ENCODE results near the gene SEMA4F. TPM values are rescaled to one million over a fixed set of nuclear protein-coding genes. Genes with fewer than 3 reads are reported as not detected.

SEMA4F gene
- total RNA-seq, 4 donors from 2014 or later: 6.7 to 22.3 (median 11.2) TPM

GRCh38 chr2:74676331-74676730, 22.3 kb downstream of the SEMA4F start:
- Histone ChIP-seq H3K4me1 (no peaks in the 10 kb centered on the region), H3K4me3 (no peak overlapping the region), H3K36me3 (peaks cover 2 to 88% (median 14%) of the 10 kb centered on the region in 3 donors), H3K9me3 (no peaks in the 10 kb centered on the region), H3K27ac (no peak overlapping the region), H3K27me3 (no peaks in the 10 kb centered on the region)
- 89 to 93% methylated on average over 4 of the region's 4 CpGs for WGBS, 2 donors
- no peak for DNase-seq (ENCODE audit: low spot score in 2 of 2)
- TF ChIP-seq, protein P1, sequence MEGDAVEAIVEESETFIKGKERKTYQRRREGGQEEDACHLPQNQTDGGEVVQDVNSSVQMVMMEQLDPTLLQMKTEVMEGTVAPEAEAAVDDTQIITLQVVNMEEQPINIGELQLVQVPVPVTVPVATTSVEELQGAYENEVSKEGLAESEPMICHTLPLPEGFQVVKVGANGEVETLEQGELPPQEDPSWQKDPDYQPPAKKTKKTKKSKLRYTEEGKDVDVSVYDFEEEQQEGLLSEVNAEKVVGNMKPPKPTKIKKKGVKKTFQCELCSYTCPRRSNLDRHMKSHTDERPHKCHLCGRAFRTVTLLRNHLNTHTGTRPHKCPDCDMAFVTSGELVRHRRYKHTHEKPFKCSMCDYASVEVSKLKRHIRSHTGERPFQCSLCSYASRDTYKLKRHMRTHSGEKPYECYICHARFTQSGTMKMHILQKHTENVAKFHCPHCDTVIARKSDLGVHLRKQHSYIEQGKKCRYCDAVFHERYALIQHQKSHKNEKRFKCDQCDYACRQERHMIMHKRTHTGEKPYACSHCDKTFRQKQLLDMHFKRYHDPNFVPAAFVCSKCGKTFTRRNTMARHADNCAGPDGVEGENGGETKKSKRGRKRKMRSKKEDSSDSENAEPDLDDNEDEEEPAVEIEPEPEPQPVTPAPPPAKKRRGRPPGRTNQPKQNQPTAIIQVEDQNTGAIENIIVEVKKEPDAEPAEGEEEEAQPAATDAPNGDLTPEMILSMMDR (IDR thresholded peaks at IDR 0.05): no peak
- no peak for TF ChIP-seq EP300 (IDR thresholded peaks at IDR 0.05)
- no peak for TF ChIP-seq POLR2A (IDR thresholded peaks at IDR 0.05)

- Histone ChIP-seq H3K4me3 (no peak overlapping the region), H3K36me3 (peaks cover 2 to 77% (median 14%) of the 10 kb centered on the region in 3 donors), H3K27me3 (no peaks in the 10 kb centered on the region), H3K9me3 (no peaks in the 10 kb centered on the region), H3K4me1 (no peaks in the 10 kb centered on the region), H3K27ac (no peak overlapping the region)
- TF ChIP-seq, protein P1 (IDR thresholded peaks at IDR 0.05): no peak
- no peak for TF ChIP-seq POLR2A (IDR thresholded peaks at IDR 0.05)
- TF ChIP-seq EP300 (IDR thresholded peaks at IDR 0.05): no peak
- no peak for DNase-seq (ENCODE audit: low spot score in 2 of 2)
- WGBS, 2 donors: 94 to 99% methylated on average over 8 to 15 of the region's 15 CpGs
Measured at GRCh38 chr2:74679615-74680014, 25.6 kb downstream of the SEMA4F start.

- H3K27me3 ChIP-seq: no peaks in the 10 kb centered on the region
- no peaks in the 10 kb centered on the region for H3K9me3 ChIP-seq
- peaks cover 0 to 63% (median 0%) of the 10 kb centered on the region in 3 donors for H3K36me3 ChIP-seq
- TF ChIP-seq EP300 (IDR thresholded peaks at IDR 0.05) (no peak), POLR2A (IDR thresholded peaks at IDR 0.05) (no peak)
- TF ChIP-seq, protein P1 (IDR thresholded peaks at IDR 0.05): no peak
- no peak for DNase-seq (ENCODE audit: low spot score in 2 of 2)
- H3K27ac ChIP-seq: no peak overlapping the region
- no peak overlapping the region for H3K4me3 ChIP-seq
- H3K4me1 ChIP-seq: no peaks in the 10 kb centered on the region
Measured at GRCh38 chr2:74682501-74682900, 28.5 kb downstream of the SEMA4F start.

GRCh38 chr2:74685408-74685807, 31.4 kb downstream of the SEMA4F start:
- Histone ChIP-seq H3K27me3 (no peaks in the 10 kb centered on the region), H3K4me1 (no peaks in the 10 kb centered on the region), H3K4me3 (no peak overlapping the region), H3K9me3 (no peaks in the 10 kb centered on the region), H3K27ac (no peak overlapping the region), H3K36me3 (peaks cover 0 to 37% (median 0%) of the 10 kb centered on the region in 3 donors)
- TF ChIP-seq, protein P1 (IDR thresholded peaks at IDR 0.05): no peak
- no peak for TF ChIP-seq POLR2A (IDR thresholded peaks at IDR 0.05)
- no peak for TF ChIP-seq EP300 (IDR thresholded peaks at IDR 0.05)
- DNase-seq (ENCODE audit: low spot score in 2 of 2): no peak
- WGBS, 2 donors: 86 to 88% methylated on average over 3 of the region's 3 CpGs

DNA sequence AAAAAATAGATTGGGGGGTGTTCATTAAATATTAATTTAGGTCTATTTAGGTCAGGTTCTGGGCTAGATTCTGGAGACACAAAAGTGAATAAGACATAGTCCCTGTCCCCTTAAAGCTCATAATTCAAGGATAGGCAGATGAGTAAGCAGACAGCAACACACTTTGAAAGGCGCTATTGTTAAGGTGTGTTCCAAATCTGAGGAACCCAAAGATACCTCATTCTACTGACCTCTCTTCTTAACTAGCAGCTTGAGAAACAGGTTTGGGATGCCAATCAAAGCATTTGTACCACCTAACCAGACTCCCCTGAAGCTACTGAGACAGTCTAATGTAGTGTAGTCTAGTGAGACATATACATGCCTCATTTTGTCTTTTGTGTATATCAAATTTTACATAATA, 34.8 kb downstream of the SEMA4F start:
- H3K4me1 ChIP-seq: no peaks in the 10 kb centered on the region
- TF ChIP-seq POLR2A (IDR thresholded peaks at IDR 0.05): no peak
- TF ChIP-seq, protein P1 (IDR thresholded peaks at IDR 0.05): no peak
- TF ChIP-seq EP300 (IDR thresholded peaks at IDR 0.05): no peak

More for the DNA sequence above, 34.8 kb downstream of the SEMA4F start:
- Histone ChIP-seq H3K27me3 (no peaks in the 10 kb centered on the region), H3K36me3 (peaks cover 0 to 16% (median 0%) of the 10 kb centered on the region in 3 donors), H3K4me3 (no peak overlapping the region), H3K9me3 (no peaks in the 10 kb centered on the region), H3K27ac (no peak overlapping the region)
- WGBS, 2 donors: 100% methylated on average over 1 of the region's 1 CpG
- DNase-seq (ENCODE audit: low spot score in 2 of 2): no peak
